ENCODE data around the gene UQCC5. TPM values are rescaled to one million over a fixed set of nuclear protein-coding genes. Genes with fewer than 3 reads are reported as not detected.

The UQCC5 gene
- polyA plus RNA-seq, 1 donor (not counting 4 experiments of a cell fraction or from before 2014, with no cell fraction given) = 20.0 TPM

- Histone ChIP-seq H2AFZ (ENCODE audit: control insufficient read depth, low read length) (no peak overlapping the region), H4K20me1 (ENCODE audit: control insufficient read depth, extremely low read depth, insufficient read depth, low read length) (peaks cover 3% of the 10 kb centered on the region), H3K27me3 (ENCODE audit: control insufficient read depth, extremely low read depth, insufficient read depth, low read length) (no peaks in the 10 kb centered on the region), H3K36me3 (ENCODE audit: control insufficient read depth in 2 of 2, extremely low read depth in 1 of 2, insufficient read depth in 2 of 2, low read length in 2 of 2) (peaks cover 17 to 38% of the 10 kb centered on the region in 2 experiments), H3K27ac (ENCODE audit: control insufficient read depth, insufficient read depth, low read length) (no peak overlapping the region), H3K9ac (ENCODE audit: control insufficient read depth, extremely low read depth, insufficient read depth, low read length) (no peak overlapping the region), H3K4me2 (ENCODE audit: control insufficient read depth, extremely low read depth, insufficient read depth, low read depth, low read length) (no peak overlapping the region), H3K9me1 (ENCODE audit: control insufficient read depth, extremely low read depth, insufficient read depth, low read length) (no peaks in the 10 kb centered on the region), H3K4me3 (ENCODE audit: control insufficient read depth in 2 of 3, extremely low read depth in 1 of 3, insufficient read depth in 2 of 3, low read depth in 1 of 3, low read length in 3 of 3) (no peak overlapping the region), H3K9me3 (ENCODE audit: control insufficient read depth, low read depth, low read length) (no peaks in the 10 kb centered on the region), H3K79me2 (ENCODE audit: control insufficient read depth, insufficient read depth, low read length) (peaks cover 3% of the 10 kb centered on the region), H3K4me1 (ENCODE audit: control insufficient read depth, extremely low read depth, insufficient read depth, low read length) (no peaks in the 10 kb centered on the region)
- DNase-seq (ENCODE audit: low read depth, low spot score) (no peak), FAIRE-seq (no peak)
- TF ChIP-seq CTCF (optimal IDR thresholded peaks at IDR 0.05 in 1 of 3, IDR thresholded peaks at IDR 0.05 in 1 of 3, conservative IDR thresholded peaks at IDR 0.05 in 1 of 3; ENCODE audit: extremely low read depth in 1 of 3, insufficient read depth in 2 of 3, low read length in 3 of 3) = no peak
- no peak for TF ChIP-seq EZH2 (IDR thresholded peaks at IDR 0.05; ENCODE audit: low read length)
- dilution Hi-C loops (cut with MboI; ENCODE audit: extremely low pct_ligation_motif_present, low sequenced_read_pairs) = no loop called here
Observed at GRCh38 chr3:52493232-52494017, 43.0 kb upstream of the UQCC5 start.

GRCh38 chr3:52494445-52494844 lies 42.0 kb upstream of the UQCC5 start:
- Histone ChIP-seq H3K4me3 (ENCODE audit: control insufficient read depth in 2 of 3, extremely low read depth in 1 of 3, insufficient read depth in 2 of 3, low read depth in 1 of 3, low read length in 3 of 3) (no peak overlapping the region), H2AFZ (ENCODE audit: control insufficient read depth, low read length) (no peak overlapping the region), H3K4me2 (ENCODE audit: control insufficient read depth, extremely low read depth, insufficient read depth, low read depth, low read length) (no peak overlapping the region), H3K79me2 (ENCODE audit: control insufficient read depth, insufficient read depth, low read length) (peaks cover 3% of the 10 kb centered on the region), H3K9me1 (ENCODE audit: control insufficient read depth, extremely low read depth, insufficient read depth, low read length) (no peaks in the 10 kb centered on the region), H3K9me3 (ENCODE audit: control insufficient read depth, low read depth, low read length) (no peaks in the 10 kb centered on the region), H3K9ac (ENCODE audit: control insufficient read depth, extremely low read depth, insufficient read depth, low read length) (no peak overlapping the region), H4K20me1 (ENCODE audit: control insufficient read depth, extremely low read depth, insufficient read depth, low read length) (peaks cover 3% of the 10 kb centered on the region), H3K27ac (ENCODE audit: control insufficient read depth, insufficient read depth, low read length) (no peak overlapping the region), H3K4me1 (ENCODE audit: control insufficient read depth, extremely low read depth, insufficient read depth, low read length) (no peaks in the 10 kb centered on the region), H3K27me3 (ENCODE audit: control insufficient read depth, extremely low read depth, insufficient read depth, low read length) (no peaks in the 10 kb centered on the region), H3K36me3 (ENCODE audit: control insufficient read depth in 2 of 2, extremely low read depth in 1 of 2, insufficient read depth in 2 of 2, low read length in 2 of 2) (peaks cover 16 to 33% of the 10 kb centered on the region in 2 experiments)
- DNase-seq (ENCODE audit: low read depth, low spot score) = no peak
- FAIRE-seq = no peak
- dilution Hi-C loops (cut with MboI; ENCODE audit: extremely low pct_ligation_motif_present, low sequenced_read_pairs) = no loop called here
- no peak for TF ChIP-seq CTCF (optimal IDR thresholded peaks at IDR 0.05 in 1 of 3, IDR thresholded peaks at IDR 0.05 in 1 of 3, conservative IDR thresholded peaks at IDR 0.05 in 1 of 3; ENCODE audit: extremely low read depth in 1 of 3, insufficient read depth in 2 of 3, low read length in 3 of 3)
- no peak for TF ChIP-seq EZH2 (IDR thresholded peaks at IDR 0.05; ENCODE audit: low read length)
